Stimulated activated CD8-positive, alpha-beta memory T cell treated with anti-CD3 and anti-CD28 coated beads, Interleukin-12 subunit alpha, Interleukin-12 subunit beta, amount 100 ng/mL, for 24 hours (primary cell): Measurements from ENCODE around the gene ENTREP3.

ENCODE experiments used
- DNase-seq: peaks from one replicate; pipeline ENCODE4 v3.0.0-alpha.2; 2020; ENCODE audit errors: extremely low read depth

ENTREP3 gene

GRCh38 chr1:155199792-155200191, 55.5 kb downstream of the ENTREP3 start:
- no peak for DNase-seq

- DNase-seq, result no peak
These were observed 56.8 kb downstream of the ENTREP3 start for GRCh38 chr1:155198547-155198906.

- no peak for DNase-seq
These were observed 57.3 kb downstream of the ENTREP3 start for GRCh38 chr1:155197901-155198546.
